Measurements from ENCODE around the gene AADACL3.

AADACL3 gene

GRCh38 chr1:12762766-12763165 is 46.9 kb downstream of the AADACL3 start:
- Histone ChIP-seq H3K36me3 (ENCODE audit: control insufficient read depth in 1 of 2, insufficient read depth in 2 of 2, low read length in 2 of 2) (no peaks in the 10 kb centered on the region), H3K9ac (ENCODE audit: low read depth in 1 of 2, low read length in 2 of 2) (no peak overlapping the region), H3K27me3 (ENCODE audit: control insufficient read depth in 1 of 2, insufficient read depth in 2 of 2, low read length in 2 of 2) (peaks cover 0 to 3% of the 10 kb centered on the region in 2 donors), H3K9me3 (ENCODE audit: control insufficient read depth in 1 of 2, low read length in 2 of 2) (no peaks in the 10 kb centered on the region), H3K4me3 (ENCODE audit: low read depth in 1 of 2, low read length in 2 of 2) (no peak overlapping the region), H3K4me1 (ENCODE audit: control insufficient read depth in 1 of 2, insufficient read depth in 2 of 2, low read length in 2 of 2) (no peaks in the 10 kb centered on the region), H3K27ac (ENCODE audit: low read depth, low read length) (no peak overlapping the region)

- Histone ChIP-seq H3K4me1 (ENCODE audit: control insufficient read depth in 1 of 2, insufficient read depth in 2 of 2, low read length in 2 of 2) (no peaks in the 10 kb centered on the region), H3K27ac (ENCODE audit: low read depth, low read length) (no peak overlapping the region), H3K36me3 (ENCODE audit: control insufficient read depth in 1 of 2, insufficient read depth in 2 of 2, low read length in 2 of 2) (no peaks in the 10 kb centered on the region), H3K27me3 (ENCODE audit: control insufficient read depth in 1 of 2, insufficient read depth in 2 of 2, low read length in 2 of 2) (peaks cover 0 to 3% of the 10 kb centered on the region in 2 donors), H3K9ac (ENCODE audit: low read depth in 1 of 2, low read length in 2 of 2) (no peak overlapping the region), H3K9me3 (ENCODE audit: control insufficient read depth in 1 of 2, low read length in 2 of 2) (no peaks in the 10 kb centered on the region), H3K4me3 (ENCODE audit: low read depth in 1 of 2, low read length in 2 of 2) (no peak overlapping the region)
Observed at GRCh38 chr1:12763479-12763878, 47.6 kb downstream of the AADACL3 start.

- Histone ChIP-seq H3K27me3 (ENCODE audit: control insufficient read depth in 1 of 2, insufficient read depth in 2 of 2, low read length in 2 of 2) (peaks cover 0 to 3% of the 10 kb centered on the region in 2 donors), H3K4me1 (ENCODE audit: control insufficient read depth in 1 of 2, insufficient read depth in 2 of 2, low read length in 2 of 2) (no peaks in the 10 kb centered on the region), H3K9ac (ENCODE audit: low read depth in 1 of 2, low read length in 2 of 2) (no peak overlapping the region), H3K4me3 (ENCODE audit: low read depth in 1 of 2, low read length in 2 of 2) (no peak overlapping the region), H3K36me3 (ENCODE audit: control insufficient read depth in 1 of 2, insufficient read depth in 2 of 2, low read length in 2 of 2) (no peaks in the 10 kb centered on the region), H3K9me3 (ENCODE audit: control insufficient read depth in 1 of 2, low read length in 2 of 2) (no peaks in the 10 kb centered on the region), H3K27ac (ENCODE audit: low read depth, low read length) (no peak overlapping the region)
Observed at GRCh38 chr1:12764016-12764415, 48.1 kb downstream of the AADACL3 start.

GRCh38 chr1:12769031-12769430 is 53.1 kb downstream of the AADACL3 start:
- H3K4me1 ChIP-seq (ENCODE audit: control insufficient read depth in 1 of 2, insufficient read depth in 2 of 2, low read length in 2 of 2): no peaks in the 10 kb centered on the region
- H3K9ac ChIP-seq (ENCODE audit: low read depth in 1 of 2, low read length in 2 of 2): no peak overlapping the region
- no peaks in the 10 kb centered on the region for H3K36me3 ChIP-seq (ENCODE audit: control insufficient read depth in 1 of 2, insufficient read depth in 2 of 2, low read length in 2 of 2)
- H3K4me3 ChIP-seq (ENCODE audit: low read depth in 1 of 2, low read length in 2 of 2): no peak overlapping the region
- peaks cover 0 to 3% of the 10 kb centered on the region in 2 donors for H3K27me3 ChIP-seq (ENCODE audit: control insufficient read depth in 1 of 2, insufficient read depth in 2 of 2, low read length in 2 of 2)
- H3K27ac ChIP-seq (ENCODE audit: low read depth, low read length): no peak overlapping the region
- H3K9me3 ChIP-seq (ENCODE audit: control insufficient read depth in 1 of 2, low read length in 2 of 2): no peaks in the 10 kb centered on the region

- no peaks in the 10 kb centered on the region for H3K4me1 ChIP-seq (ENCODE audit: control insufficient read depth in 1 of 2, insufficient read depth in 2 of 2, low read length in 2 of 2)
- H3K9ac ChIP-seq (ENCODE audit: low read depth in 1 of 2, low read length in 2 of 2): no peak overlapping the region
- H3K27ac ChIP-seq (ENCODE audit: low read depth, low read length): no peak overlapping the region
- no peaks in the 10 kb centered on the region for H3K9me3 ChIP-seq (ENCODE audit: control insufficient read depth in 1 of 2, low read length in 2 of 2)
- peaks cover 0 to 3% of the 10 kb centered on the region in 2 donors for H3K27me3 ChIP-seq (ENCODE audit: control insufficient read depth in 1 of 2, insufficient read depth in 2 of 2, low read length in 2 of 2)
- H3K36me3 ChIP-seq (ENCODE audit: control insufficient read depth in 1 of 2, insufficient read depth in 2 of 2, low read length in 2 of 2): no peaks in the 10 kb centered on the region
- H3K4me3 ChIP-seq (ENCODE audit: low read depth in 1 of 2, low read length in 2 of 2): no peak overlapping the region
Observed at GRCh38 chr1:12769976-12770505, 54.1 kb downstream of the AADACL3 start.

- Histone ChIP-seq H3K27me3 (ENCODE audit: control insufficient read depth in 1 of 2, insufficient read depth in 2 of 2, low read length in 2 of 2) (peaks cover 0 to 3% of the 10 kb centered on the region in 2 donors), H3K27ac (ENCODE audit: low read depth, low read length) (no peak overlapping the region), H3K9me3 (ENCODE audit: control insufficient read depth in 1 of 2, low read length in 2 of 2) (no peaks in the 10 kb centered on the region), H3K9ac (ENCODE audit: low read depth in 1 of 2, low read length in 2 of 2) (no peak overlapping the region), H3K4me1 (ENCODE audit: control insufficient read depth in 1 of 2, insufficient read depth in 2 of 2, low read length in 2 of 2) (no peaks in the 10 kb centered on the region), H3K36me3 (ENCODE audit: control insufficient read depth in 1 of 2, insufficient read depth in 2 of 2, low read length in 2 of 2) (no peaks in the 10 kb centered on the region), H3K4me3 (ENCODE audit: low read depth in 1 of 2, low read length in 2 of 2) (no peak overlapping the region)
Observed at GRCh38 chr1:12770620-12771019, 54.7 kb downstream of the AADACL3 start.

- no peak overlapping the region for H3K9ac ChIP-seq (ENCODE audit: low read depth in 1 of 2, low read length in 2 of 2)
- peaks cover 0 to 3% of the 10 kb centered on the region in 2 donors for H3K27me3 ChIP-seq (ENCODE audit: control insufficient read depth in 1 of 2, insufficient read depth in 2 of 2, low read length in 2 of 2)
- no peak overlapping the region for H3K4me3 ChIP-seq (ENCODE audit: low read depth in 1 of 2, low read length in 2 of 2)
- H3K9me3 ChIP-seq (ENCODE audit: control insufficient read depth in 1 of 2, low read length in 2 of 2): no peaks in the 10 kb centered on the region
- no peaks in the 10 kb centered on the region for H3K36me3 ChIP-seq (ENCODE audit: control insufficient read depth in 1 of 2, insufficient read depth in 2 of 2, low read length in 2 of 2)
- H3K4me1 ChIP-seq (ENCODE audit: control insufficient read depth in 1 of 2, insufficient read depth in 2 of 2, low read length in 2 of 2): no peaks in the 10 kb centered on the region
- no peak overlapping the region for H3K27ac ChIP-seq (ENCODE audit: low read depth, low read length)
Observed at GRCh38 chr1:12771186-12771585, 55.3 kb downstream of the AADACL3 start.

- Histone ChIP-seq H3K27ac (ENCODE audit: low read depth, low read length) (no peak overlapping the region), H3K4me3 (ENCODE audit: low read depth in 1 of 2, low read length in 2 of 2) (no peak overlapping the region), H3K27me3 (ENCODE audit: control insufficient read depth in 1 of 2, insufficient read depth in 2 of 2, low read length in 2 of 2) (peaks cover 0 to 3% of the 10 kb centered on the region in 2 donors), H3K9me3 (ENCODE audit: control insufficient read depth in 1 of 2, low read length in 2 of 2) (no peaks in the 10 kb centered on the region), H3K4me1 (ENCODE audit: control insufficient read depth in 1 of 2, insufficient read depth in 2 of 2, low read length in 2 of 2) (no peaks in the 10 kb centered on the region), H3K9ac (ENCODE audit: low read depth in 1 of 2, low read length in 2 of 2) (no peak overlapping the region), H3K36me3 (ENCODE audit: control insufficient read depth in 1 of 2, insufficient read depth in 2 of 2, low read length in 2 of 2) (no peaks in the 10 kb centered on the region)
Observed at GRCh38 chr1:12772520-12772919, 56.6 kb downstream of the AADACL3 start.

GRCh38 chr1:12773438-12773837 is 57.5 kb downstream of the AADACL3 start, which contains the start of gene PRAMEF12:
PRAMEF12 (plus strand) TSS chr1:12773738; CDS start chr1:12774868, 1,130 bp downstream.
- H3K36me3 ChIP-seq (ENCODE audit: control insufficient read depth in 1 of 2, insufficient read depth in 2 of 2, low read length in 2 of 2): no peaks in the 10 kb centered on the region
- H3K9ac ChIP-seq (ENCODE audit: low read depth in 1 of 2, low read length in 2 of 2): no peak within 1 kb of the TSS
- no peaks in the 10 kb centered on the region for H3K4me1 ChIP-seq (ENCODE audit: control insufficient read depth in 1 of 2, insufficient read depth in 2 of 2, low read length in 2 of 2)
- no peak within 1 kb of the TSS for H3K27ac ChIP-seq (ENCODE audit: low read depth, low read length)
- H3K9me3 ChIP-seq (ENCODE audit: control insufficient read depth in 1 of 2, low read length in 2 of 2): no peaks in the 10 kb centered on the region
- H3K4me3 ChIP-seq (ENCODE audit: low read depth in 1 of 2, low read length in 2 of 2): no peak within 1 kb of the TSS
- peaks cover 0 to 3% of the 10 kb centered on the region in 2 donors for H3K27me3 ChIP-seq (ENCODE audit: control insufficient read depth in 1 of 2, insufficient read depth in 2 of 2, low read length in 2 of 2)

GRCh38 chr1:12774801-12775345 is 59.0 kb downstream of the AADACL3 start:
- Histone ChIP-seq H3K9me3 (ENCODE audit: control insufficient read depth in 1 of 2, low read length in 2 of 2) (no peaks in the 10 kb centered on the region), H3K4me3 (ENCODE audit: low read depth in 1 of 2, low read length in 2 of 2) (no peak overlapping the region), H3K4me1 (ENCODE audit: control insufficient read depth in 1 of 2, insufficient read depth in 2 of 2, low read length in 2 of 2) (no peaks in the 10 kb centered on the region), H3K27ac (ENCODE audit: low read depth, low read length) (no peak overlapping the region), H3K36me3 (ENCODE audit: control insufficient read depth in 1 of 2, insufficient read depth in 2 of 2, low read length in 2 of 2) (no peaks in the 10 kb centered on the region), H3K27me3 (ENCODE audit: control insufficient read depth in 1 of 2, insufficient read depth in 2 of 2, low read length in 2 of 2) (peaks cover 0 to 3% of the 10 kb centered on the region in 2 donors), H3K9ac (ENCODE audit: low read depth in 1 of 2, low read length in 2 of 2) (no peak overlapping the region)
